Measurements from ENCODE around the gene SOWAHC.
A peak's percentile ranks its signal among the peaks of the same experiment; 100 is the strongest.
"Not testable (repeated sequence)": the region's sequence is repeated elsewhere in the genome, so short reads cannot be mapped to it uniquely, and the experiment has no call there.

The SOWAHC gene, protein sequence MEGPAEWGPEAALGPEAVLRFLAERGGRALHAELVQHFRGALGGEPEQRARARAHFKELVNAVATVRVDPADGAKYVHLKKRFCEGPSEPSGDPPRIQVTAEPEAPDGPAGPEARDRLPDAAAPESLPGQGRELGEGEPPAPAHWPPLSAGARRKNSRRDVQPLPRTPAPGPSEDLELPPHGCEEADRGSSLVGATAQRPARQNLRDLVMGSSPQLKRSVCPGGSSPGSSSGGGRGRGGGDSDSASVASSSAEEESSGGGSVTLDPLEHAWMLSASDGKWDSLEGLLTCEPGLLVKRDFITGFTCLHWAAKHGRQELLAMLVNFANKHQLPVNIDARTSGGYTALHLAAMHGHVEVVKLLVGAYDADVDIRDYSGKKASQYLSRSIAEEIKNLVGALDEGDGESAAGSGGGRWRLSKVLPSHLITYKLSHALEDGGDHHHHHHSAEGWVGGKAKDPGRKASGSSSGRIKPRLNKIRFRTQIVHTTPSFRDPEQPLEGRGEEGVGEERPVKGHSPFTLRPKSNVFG

DNA sequence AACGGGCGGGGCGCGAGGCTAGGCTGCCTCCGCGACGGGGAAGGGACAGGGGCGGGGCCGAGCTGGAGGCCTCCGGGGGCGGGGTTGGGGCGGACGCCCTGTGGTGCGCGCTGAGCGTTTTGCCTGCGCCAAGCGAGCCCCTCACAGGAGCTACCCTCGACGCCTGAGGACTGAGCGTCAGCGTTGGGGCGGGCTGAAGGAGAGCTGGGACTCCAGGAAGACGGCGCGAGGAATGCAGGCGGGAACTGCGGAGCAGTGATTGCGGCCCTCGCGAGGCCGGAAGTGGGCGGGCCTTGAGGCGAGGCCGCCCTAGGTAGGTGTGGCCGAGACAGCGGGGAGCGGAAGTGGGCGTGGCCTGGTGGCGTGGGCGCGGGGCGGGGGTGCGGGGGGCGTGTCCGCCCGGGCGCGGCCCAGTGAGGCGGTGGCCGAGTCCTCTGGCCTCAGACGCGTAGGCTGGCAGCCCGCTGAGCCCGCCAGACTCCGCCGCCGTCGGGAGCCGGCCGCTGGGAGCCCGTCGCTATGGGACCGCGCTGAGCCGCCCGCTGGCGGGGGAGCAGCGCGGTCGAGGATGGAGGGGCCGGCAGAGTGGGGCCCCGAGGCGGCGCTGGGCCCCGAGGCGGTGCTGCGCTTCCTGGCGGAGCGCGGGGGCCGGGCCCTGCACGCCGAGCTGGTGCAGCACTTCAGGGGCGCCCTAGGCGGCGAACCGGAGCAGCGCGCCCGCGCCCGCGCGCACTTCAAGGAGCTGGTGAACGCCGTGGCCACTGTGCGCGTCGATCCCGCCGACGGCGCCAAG is at the start of gene SOWAHC, which contains the start of gene SEPTIN10:
Gene SOWAHC (plus strand): TSS at position 443 of the 793 bp plus-strand sequence. CDS start 126 bp downstream, at position 569.
Gene SEPTIN10 (minus strand): TSS at position 45 of the 793 bp plus-strand sequence. CDS start 139 bp downstream, outside the sequence.
- peak; percentile 98 to 99 for DNase-seq (ENCODE audit: low read depth in 2 of 2)

DNA sequence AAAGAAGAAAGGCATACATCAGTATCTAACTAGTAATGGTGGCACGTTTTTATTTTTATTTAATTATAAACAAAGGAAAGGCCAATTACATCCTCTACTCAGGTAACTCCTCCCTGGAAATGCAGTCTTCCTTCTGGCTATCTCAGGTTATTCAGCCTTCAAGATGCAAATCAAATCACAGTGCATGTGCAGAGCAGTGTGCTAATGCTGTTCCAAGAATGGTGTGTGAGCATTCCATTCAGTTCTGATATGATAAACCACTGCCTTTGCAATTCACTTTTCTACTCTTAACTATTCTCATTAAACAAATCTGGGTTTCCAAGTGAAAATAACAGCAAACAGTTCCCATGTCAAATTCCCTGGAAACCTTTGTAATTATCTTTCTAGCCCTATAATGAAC is 38.8 kb upstream of the SOWAHC start:
- no peak for DNase-seq (ENCODE audit: low read depth in 2 of 2)

DNA sequence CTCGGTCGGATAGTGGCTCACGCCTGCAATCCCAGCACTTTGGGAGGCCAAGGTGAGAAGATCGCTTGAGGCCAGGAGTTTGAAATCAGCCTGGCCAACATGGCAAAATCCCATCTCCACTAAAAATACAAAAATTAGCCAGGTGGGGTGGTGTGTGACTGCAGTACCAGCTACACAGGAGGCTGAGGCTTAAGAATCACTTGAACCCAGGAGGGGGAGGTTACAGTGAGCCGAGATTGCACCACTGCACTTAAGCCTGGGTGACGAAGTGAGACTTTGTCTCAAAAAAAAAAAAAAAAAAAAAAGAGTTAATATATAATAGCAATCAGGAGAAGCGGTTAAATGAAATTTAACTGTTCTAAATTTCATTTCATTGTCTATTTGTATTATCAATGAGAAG is 36.5 kb upstream of the SOWAHC start:
- not testable (repeated sequence) for DNase-seq (ENCODE audit: low read depth in 2 of 2)

DNA sequence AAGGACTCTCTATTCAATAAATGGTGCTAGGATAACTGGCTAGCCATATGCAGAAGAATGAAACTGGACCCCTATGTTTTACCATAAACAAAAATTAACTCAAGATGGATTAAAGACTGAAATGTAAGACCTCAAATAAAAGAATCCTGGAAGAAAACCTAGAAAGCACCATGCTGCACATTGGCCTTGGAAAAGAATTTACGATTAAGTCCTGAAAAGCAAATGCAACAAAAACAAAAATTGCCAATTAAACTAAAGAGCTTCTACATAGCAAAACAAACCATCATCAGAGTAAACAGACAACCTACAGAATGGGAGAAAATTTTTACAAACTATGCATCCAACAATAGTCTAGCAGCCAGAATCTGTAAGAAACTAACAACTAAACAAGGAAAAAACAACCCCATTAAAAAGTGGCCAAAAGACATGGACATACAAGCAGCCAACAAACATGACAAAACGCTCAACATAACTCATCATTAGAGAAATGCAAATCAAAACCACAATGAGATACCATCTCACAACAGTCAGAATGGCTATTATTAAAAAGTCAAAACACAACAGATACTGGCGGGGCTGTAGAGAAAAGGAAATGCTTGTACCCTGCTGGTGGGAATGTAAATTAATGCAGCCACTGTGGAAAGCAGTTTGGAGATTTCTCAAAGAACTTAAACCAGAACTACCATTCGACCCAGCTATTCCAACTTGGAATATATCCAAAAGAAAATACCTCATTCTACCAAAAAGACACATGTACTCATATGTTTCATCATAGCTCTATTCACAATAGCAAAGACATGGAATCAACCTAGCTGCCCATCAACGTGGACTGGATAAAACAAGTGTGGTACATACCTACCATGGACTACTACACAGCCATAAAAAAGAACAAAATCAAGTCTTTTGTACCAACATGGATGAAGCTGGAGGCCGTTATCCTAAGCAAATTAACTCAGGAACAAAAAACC is 31.0 kb upstream of the SOWAHC start:
- no peak for DNase-seq (ENCODE audit: low read depth in 2 of 2)

DNA sequence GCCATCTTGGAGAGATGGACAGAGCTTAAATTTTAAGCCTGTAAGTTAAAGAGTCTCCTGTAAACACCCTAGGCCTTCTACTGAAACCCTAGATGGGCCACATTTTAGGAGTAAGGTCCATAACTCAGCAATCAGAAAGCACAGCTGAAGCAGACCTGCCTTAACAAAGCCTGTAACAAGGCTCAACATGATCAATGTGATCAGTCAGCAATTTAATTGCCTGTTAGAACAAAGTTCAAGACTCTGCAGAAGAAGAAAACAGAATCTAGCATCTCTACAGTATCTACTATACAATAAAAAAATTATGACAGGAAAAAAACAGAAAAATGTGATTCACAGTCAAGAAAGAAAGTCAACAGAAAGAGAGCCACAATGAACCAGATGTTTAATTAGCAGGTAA is 27.5 kb upstream of the SOWAHC start:
- DNase-seq (ENCODE audit: low read depth in 2 of 2), result no peak

DNA sequence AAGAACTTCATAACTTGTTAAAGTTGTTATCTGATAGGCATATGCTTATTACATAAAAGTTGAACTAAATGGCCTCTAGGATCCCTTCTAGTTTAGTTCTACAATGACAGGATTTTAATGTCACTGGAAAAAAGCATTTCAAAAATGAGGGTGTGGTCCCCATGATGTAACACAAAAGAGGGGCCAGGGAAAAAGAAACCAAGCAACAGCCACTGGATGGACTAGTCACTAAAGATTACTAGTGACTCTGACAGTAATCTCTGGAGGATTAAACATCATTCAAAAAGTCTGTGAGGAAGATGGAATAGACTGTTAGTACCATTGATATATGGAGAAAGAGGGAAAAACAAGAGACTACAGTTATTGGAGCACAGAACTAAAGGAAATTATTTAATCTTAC is 23.0 kb upstream of the SOWAHC start:
- no peak for DNase-seq (ENCODE audit: low read depth in 2 of 2)

DNA sequence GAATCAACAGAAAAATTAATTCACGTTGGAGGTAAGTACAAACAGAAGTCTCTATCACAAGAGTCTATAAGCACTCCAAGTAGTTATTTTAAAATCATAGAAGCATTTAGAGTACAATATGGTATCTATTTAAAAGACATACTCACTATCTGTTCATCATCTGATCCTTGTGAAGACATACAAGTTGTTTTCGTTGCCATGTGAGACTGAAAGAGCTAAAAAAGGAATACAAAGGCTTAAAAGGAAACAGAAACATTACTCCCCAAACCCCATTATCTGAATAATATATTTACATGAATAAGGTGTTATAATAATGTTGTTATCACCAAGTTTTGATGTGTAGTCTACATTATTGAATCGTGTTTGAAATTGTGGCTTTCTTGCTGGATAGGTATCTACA is 21.3 kb upstream of the SOWAHC start:
- DNase-seq (ENCODE audit: low read depth in 2 of 2), result no peak

DNA sequence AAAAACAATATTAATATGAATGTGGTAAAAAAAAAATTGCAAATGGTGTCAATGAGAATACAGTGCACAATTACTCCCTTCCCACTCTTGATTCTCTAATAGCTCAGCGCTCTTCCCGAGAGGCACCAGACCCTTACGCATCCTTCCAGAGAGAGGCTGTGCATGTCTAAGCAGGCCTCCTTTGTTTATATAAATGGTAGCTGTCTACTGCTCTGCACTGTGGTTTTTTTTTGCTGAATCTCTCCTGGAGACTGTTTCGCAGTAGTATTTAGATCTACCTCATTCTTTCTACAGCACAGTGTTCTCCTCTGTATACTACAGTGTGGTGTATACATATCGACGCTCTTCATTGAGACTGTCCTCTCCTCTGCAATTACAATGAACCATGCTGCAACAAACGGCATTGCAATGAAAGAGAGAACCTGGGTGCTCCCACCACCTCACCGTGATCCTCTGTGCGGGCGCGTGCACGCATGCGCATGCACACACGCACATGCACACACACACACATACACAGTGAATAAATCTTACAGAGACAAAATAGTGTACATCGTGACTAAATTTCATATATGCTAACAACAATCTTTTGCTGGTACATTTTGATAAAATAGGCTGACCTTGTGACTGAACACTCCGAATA is 19.8 kb upstream of the SOWAHC start:
- no peak for DNase-seq (ENCODE audit: low read depth in 2 of 2)

DNA sequence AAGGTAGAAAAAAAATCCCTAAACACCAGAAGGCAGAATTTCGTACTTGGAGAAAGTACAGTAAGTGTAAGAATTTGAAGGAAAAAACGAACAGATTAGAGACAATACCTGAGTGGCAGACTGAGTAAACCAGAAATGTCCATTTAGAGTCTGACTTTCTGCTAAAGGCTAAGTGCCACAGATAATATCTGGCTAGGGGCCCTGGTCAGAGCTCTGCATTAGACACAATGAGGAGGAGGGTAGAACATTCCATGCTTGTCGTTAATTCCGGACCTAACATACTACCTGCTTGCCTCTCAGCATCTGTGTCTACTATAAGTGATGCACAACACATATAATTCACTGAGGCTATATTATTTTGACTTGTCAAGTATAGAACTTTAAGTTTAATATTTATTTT is 18.5 kb upstream of the SOWAHC start:
- no peak for DNase-seq (ENCODE audit: low read depth in 2 of 2)

DNA sequence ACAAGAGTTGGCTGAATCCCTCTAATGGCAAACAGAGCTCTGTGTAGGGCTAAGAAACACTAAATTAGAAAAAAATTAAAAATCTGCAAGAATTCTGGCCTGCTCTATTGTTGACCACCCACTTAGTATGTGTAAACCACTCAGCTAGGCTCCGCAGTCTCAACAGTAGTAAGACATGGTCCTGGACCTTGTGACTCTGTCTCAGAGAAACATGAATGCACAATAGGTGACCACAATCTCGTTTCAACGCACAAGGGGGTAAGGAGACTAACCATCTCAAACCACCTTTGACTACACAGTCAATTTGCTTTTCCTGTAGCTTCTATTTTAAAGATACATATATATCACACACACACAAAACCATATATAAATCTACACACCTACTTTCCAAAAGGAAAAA is 16.9 kb upstream of the SOWAHC start:
- DNase-seq (ENCODE audit: low read depth in 2 of 2), result no peak

DNA sequence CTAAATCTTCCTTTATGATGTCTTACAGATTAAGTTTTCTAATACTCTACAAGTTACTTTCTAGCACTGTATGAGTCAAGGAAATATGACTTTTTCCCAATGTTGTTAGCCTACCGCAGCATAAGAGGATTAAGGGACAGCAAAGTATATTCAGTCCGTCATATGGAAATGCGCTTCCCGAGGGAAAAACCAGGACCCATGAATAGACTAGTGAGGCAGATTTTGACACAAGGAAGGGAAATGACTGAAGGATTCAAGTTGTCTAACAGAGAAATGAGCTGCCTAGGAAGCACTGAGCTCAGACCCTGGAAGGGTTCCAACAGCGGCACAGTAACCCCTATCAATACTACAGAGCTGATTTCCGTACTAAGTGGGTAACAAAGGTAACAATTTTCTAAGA is 12.4 kb upstream of the SOWAHC start:
- DNase-seq (ENCODE audit: low read depth in 2 of 2), result no peak

DNA sequence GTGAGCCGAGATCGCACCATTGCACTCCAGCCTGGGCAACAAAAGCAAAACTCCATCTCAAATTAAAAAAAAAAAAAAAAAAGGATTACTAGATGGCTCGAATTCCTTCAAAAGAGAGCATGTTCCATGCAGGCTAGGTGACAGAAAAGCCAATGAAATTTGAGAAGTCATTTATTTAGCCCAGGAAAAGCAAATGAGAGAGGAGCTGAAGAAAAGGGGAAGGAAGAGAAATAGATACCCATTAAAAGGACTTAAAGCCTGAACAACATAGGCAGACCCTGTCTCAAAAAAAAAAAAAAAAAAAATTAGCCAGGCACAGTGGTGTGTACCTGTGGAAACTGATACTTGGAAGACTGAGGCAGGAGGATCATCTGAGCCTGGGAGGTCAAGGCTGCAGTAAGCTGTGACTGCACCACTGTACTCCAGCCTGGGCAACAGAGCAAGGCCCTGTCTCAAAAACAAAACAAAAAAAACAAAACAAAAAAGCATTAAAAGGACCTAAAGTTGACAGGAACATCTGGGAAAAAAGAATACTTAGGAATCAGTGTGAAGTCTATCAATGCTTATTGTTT is 11.5 kb upstream of the SOWAHC start:
- no peak for DNase-seq (ENCODE audit: low read depth in 2 of 2)

DNA sequence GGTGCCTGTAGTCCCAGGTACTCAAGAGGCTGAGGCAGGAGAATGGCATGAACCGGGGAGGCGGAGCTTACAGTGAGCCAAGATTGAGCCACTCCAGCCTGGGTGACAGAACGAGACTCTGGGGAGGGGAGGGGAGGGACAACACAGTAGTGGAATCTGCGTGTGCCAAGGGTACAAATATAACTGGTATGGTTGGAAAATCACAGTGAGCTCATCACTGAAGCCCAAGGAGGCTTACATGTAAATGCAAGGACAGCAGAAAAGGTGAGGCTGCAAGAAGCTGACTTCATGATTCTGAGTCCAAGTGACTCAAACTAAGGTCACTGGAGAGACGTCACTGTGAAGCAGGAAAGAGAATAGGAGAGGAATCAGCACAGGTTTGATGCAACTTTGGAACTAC is 9.6 kb upstream of the SOWAHC start:
- no peak for DNase-seq (ENCODE audit: low read depth in 2 of 2)

DNA sequence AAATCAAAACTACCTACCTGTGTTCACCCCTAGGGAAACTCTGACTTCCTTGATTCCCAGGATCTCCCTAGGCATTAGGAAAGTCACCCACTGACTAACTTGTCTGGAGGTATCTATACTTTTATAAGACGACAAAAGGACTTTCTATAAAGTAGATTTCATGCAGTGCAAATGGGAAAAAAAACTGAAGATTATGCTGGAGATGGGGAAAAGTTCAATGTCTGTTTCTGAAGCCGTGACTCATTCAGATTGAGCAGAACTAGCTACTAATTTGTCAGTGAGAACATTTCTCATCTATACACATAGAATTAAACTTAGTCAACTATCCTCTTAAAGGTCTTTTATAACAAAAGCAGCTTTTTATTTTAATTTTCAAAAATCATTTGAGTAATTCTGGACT is 6.4 kb upstream of the SOWAHC start:
- DNase-seq (ENCODE audit: low read depth in 2 of 2), result no peak

DNA sequence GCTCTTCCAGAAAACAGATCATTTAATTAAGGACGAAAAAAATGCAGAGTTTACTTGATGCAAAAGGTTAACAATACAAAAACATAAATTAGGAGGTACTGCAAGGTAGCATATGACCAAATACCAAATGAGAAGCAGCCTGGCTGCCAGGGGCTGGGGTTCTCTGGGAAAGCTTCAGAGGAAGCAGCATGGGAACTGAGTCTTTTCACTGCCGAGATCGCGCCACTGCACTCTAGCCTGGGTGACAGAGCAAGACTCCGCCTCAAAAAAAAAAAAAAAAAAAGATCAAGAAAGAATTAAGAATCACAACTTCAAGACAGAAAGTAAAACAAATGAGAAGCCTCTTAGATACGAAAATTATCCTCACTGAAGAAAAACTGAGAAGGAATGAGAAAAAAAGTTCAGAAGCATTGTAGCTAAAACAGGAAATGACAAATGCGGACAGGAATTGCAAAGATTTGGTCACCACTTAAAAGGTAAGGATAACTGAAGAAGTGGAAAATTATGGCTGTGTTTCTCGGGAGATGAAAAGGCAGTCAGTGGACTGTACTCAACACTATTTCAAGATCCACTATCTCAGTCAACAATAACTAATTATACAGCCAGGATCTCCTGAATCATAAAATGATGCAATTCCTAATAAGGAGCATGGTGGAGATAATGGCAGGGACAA is 4.7 kb upstream of the SOWAHC start:
- peak in 1 of 2 experiments; percentile 39 for DNase-seq (ENCODE audit: low read depth in 2 of 2)

DNA sequence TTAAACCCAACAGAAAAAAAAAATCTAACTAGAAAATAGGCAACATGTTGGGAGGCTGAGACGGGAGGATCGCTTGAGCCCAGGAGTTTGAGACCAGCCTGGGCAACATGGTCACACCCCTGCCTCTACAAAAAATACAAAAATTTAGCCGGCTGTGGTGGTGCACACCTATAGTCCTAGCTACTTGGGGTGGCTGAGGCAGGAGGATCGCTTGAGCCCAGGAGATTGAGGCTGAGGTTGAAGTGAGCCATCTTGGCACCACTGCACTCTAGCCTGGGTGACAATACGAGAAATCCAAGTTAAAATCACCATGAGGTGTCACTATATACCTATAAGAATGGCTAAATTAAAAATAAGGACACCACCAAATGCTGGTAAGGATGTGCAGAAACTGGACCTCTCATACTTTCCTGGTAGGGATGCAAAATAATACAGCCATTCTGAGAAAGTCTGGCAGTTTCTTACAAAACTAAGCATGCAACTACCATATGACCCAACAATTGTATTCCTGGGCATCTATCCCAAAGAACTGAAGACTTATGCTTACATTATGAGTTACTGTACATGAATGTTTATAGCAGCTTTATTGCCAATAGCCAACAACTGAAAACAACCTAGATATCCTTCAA is 2.6 kb upstream of the SOWAHC start:
- DNase-seq (ENCODE audit: low read depth in 2 of 2), result peak in 1 of 2 experiments; percentile 63

DNA sequence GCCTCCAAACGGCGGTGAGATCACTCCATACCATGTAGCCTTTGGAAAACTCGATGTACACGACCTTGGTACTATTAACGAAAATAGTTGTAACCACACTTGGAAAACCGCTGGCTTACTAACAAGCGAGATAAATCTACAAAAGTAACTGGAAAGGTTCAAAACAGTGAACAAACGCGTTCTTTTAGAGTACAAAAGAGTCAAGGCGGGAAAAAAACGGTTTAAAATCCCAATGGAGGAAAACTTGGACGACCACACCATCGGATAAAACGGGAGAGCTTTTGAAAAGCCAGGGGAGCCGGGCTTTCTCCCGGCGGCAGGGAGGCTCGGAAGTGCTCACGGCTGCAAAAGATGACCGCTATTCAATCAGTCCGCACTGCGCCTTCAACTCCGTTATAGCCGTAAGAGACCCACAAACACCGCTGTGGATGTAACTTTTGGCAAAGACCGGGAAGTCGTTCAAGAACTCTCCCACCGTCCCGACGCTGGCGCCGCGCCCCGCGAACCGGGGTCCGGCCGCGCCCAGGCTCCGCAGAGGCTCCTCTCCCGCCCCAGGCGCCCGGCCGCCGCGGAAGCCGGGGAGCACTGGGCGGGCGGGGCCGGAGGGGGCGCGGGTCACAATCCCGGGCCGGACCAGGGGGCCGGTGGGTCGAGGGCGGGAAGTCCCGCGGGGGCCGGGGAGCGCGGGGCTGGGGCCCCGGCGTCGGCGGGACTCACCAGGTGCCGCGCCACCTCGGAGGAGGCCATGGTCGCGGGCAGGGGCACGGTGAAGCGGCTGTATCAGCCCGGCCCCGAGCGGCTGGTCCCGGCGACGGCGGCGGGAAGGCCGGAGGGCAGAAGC is 863 bp upstream of the SOWAHC start:
- DNase-seq (ENCODE audit: low read depth in 2 of 2), result peak in 1 of 2 experiments; percentile 17
